ENCODE measurements around the gene POU2F2.

The POU2F2 gene

GRCh38 chr19:42079886-42080763 is 52.1 kb downstream of the POU2F2 start:
- no peak for DNase-seq

- DNase-seq, result no peak
These were observed 53.0 kb downstream of the POU2F2 start for GRCh38 chr19:42079276-42079669.

GRCh38 chr19:42078538-42079275 is 53.5 kb downstream of the POU2F2 start:
- DNase-seq, result no peak

- DNase-seq, result no peak
These were observed 54.2 kb downstream of the POU2F2 start for GRCh38 chr19:42078058-42078457.

GRCh38 chr19:42076380-42076944 is 55.8 kb downstream of the POU2F2 start:
- no peak for DNase-seq

- peak; percentile 100 for DNase-seq
These were observed 56.4 kb downstream of the POU2F2 start, which contains the start of gene ZNF574 for GRCh38 chr19:42075616-42076379. Gene ZNF574, plus strand, starts transcription at chr19:42076166. Its CDS starts 2,441 bp downstream, at chr19:42078607.

- peak in 1 of 2 donors; percentile 43 for DNase-seq
These were observed 57.0 kb downstream of the POU2F2 start for GRCh38 chr19:42075364-42075615.

GRCh38 chr19:42074513-42075363 is 57.5 kb downstream of the POU2F2 start:
- DNase-seq, result peak in 1 of 2 donors; percentile 63

GRCh38 chr19:42071247-42071646 is 61.0 kb downstream of the POU2F2 start:
- DNase-seq, result no peak

GRCh38 chr19:42069619-42070351 is 62.5 kb downstream of the POU2F2 start, which contains the start of gene GRIK5:
Gene GRIK5, minus strand, starts transcription at chr19:42070206. Its CDS starts 4,436 bp downstream, at chr19:42065770.
- DNase-seq, result no peak

- no peak for DNase-seq
These were observed 63.3 kb downstream of the POU2F2 start for GRCh38 chr19:42068756-42069571.

GRCh38 chr19:42068361-42068755 is 63.9 kb downstream of the POU2F2 start:
- no peak for DNase-seq

GRCh38 chr19:42067315-42067888 is 64.8 kb downstream of the POU2F2 start:
- no peak for DNase-seq

- peak in 1 of 2 donors; percentile 7 for DNase-seq
These were observed 66.0 kb downstream of the POU2F2 start for GRCh38 chr19:42066075-42066754.

- DNase-seq, result no peak
These were observed 66.7 kb downstream of the POU2F2 start for GRCh38 chr19:42065511-42065910.

- no peak for DNase-seq
These were observed 67.2 kb downstream of the POU2F2 start for GRCh38 chr19:42065051-42065450.

GRCh38 chr19:42064432-42064831 is 67.8 kb downstream of the POU2F2 start:
- no peak for DNase-seq

GRCh38 chr19:42062381-42062780 is 69.9 kb downstream of the POU2F2 start:
- no peak for DNase-seq

- DNase-seq, result no peak
These were observed 72.1 kb downstream of the POU2F2 start for GRCh38 chr19:42060117-42060516.

All from inflammatory macrophage (primary cell).